Endothelial cell of umbilical vein (primary cell): ENCODE measurements around the gene ACKR3. TPM values are rescaled to one million over a fixed set of nuclear protein-coding genes. Genes with fewer than 3 reads are reported as not detected.

ENCODE experiments used
- BruUV-seq: library from RNA; stranded (reverse); fragments of 400-500 nt; replicated peaks from 2 replicates; lab custom pipeline; 2021; lab: Mats Ljungman, UMichigan
- CTCF ChIA-PET: fragments of 300-600, 350-600 bp; sonication (Branson Sonifier 250); formaldehyde crosslinking; loops from one replicate; lab custom pipeline; 2021; ENCODE audit warnings: antibody characterized with exemption, inconsistent platforms; lab: Charles Lee
- POLR2A ChIA-PET: fragments of 300-600, 350-600 bp; sonication (Branson Sonifier 250); formaldehyde crosslinking; loops from one replicate; lab custom pipeline; 2021; ENCODE audit warnings: antibody characterized with exemption, inconsistent platforms; lab: Charles Lee
- DNase-seq: peaks from one replicate; pipeline ENCODE4 v3.0.0-alpha.2; 2011; ENCODE audit warnings: low read depth, low spot score
- FAIRE-seq: peaks from 2 replicates; lab custom pipeline; 2011; peaks lifted over from hg19 to GRCh38; lab: Jason Lieb, UNC
- H2AFZ ChIP-seq: 2 replicates; pipeline ENCODE4 v1.6.0; 2012; ENCODE audit warnings: low read depth, low read length, control low read depth, inconsistent platforms
- H3K27ac ChIP-seq: 2 replicates; pipeline ENCODE4 v1.5.1; 2011; ENCODE audit warnings: low read depth, mild to moderate bottlenecking, control low read depth, low read length, moderate library complexity; ENCODE audit not compliant: insufficient read depth
- H3K27me3 ChIP-seq, 2 experiments: 2 replicates each; pipeline versions ENCODE4 v1.6.0 to v1.6.1; 2011; ENCODE audit warnings: low read length in 2 of 2, mixed read lengths in 1 of 2; ENCODE audit not compliant: control insufficient read depth in 2 of 2, insufficient read depth in 2 of 2
- H3K36me3 ChIP-seq, 2 experiments: 2 replicates in 1 of 2; 3 replicates in 1 of 2; pipeline ENCODE4 v1.5.1; 2011; ENCODE audit warnings: low read length in 2 of 2, mild to moderate bottlenecking in 1 of 2, moderate library complexity in 1 of 2; ENCODE audit not compliant: control insufficient read depth in 2 of 2, insufficient read depth in 2 of 2; ENCODE audit errors: extremely low read depth in 1 of 2
- H3K4me1 ChIP-seq: 3 replicates; pipeline ENCODE4 v1.5.1; 2011; ENCODE audit warnings: mild to moderate bottlenecking, low read length; ENCODE audit not compliant: control insufficient read depth, insufficient read depth; ENCODE audit errors: extremely low read depth
- H3K4me2 ChIP-seq: 2 replicates; pipeline ENCODE4 v1.6.1; 2011; ENCODE audit warnings: low read length, control low read depth, mixed read lengths; ENCODE audit not compliant: insufficient read depth
- H3K4me3 ChIP-seq, 3 experiments: fragments of 200-600 bp in 1 of 3; sonication (generic), shearing (Covaris generic) in 1 of 3; replicated peaks in 1 of 3; 2 replicates each; pipeline ENCODE4 v1.5.1; 2011 to 2016; ENCODE audit warnings: control low read depth in 3 of 3, low read length in 3 of 3, mild to moderate bottlenecking in 2 of 3, inconsistent platforms in 1 of 3, low read depth in 1 of 3, moderate library complexity in 1 of 3; ENCODE audit not compliant: insufficient read depth in 1 of 3
- H3K79me2 ChIP-seq: 2 replicates; pipeline ENCODE4 v1.6.0; 2012; ENCODE audit warnings: low read length, inconsistent platforms; ENCODE audit not compliant: control insufficient read depth, insufficient read depth
- H3K9ac ChIP-seq: replicated peaks from 2 replicates; pipeline ENCODE3; 2011; ENCODE audit warnings: low read length, control low read depth; ENCODE audit not compliant: insufficient read depth; ENCODE audit errors: extremely low read depth
- H3K9me1 ChIP-seq: replicated peaks from 3 replicates; pipeline ENCODE4 v1.6.0; 2011; ENCODE audit warnings: mild to moderate bottlenecking, low read length; ENCODE audit not compliant: control insufficient read depth, insufficient read depth; ENCODE audit errors: extremely low read depth
- H3K9me3 ChIP-seq: replicated peaks from 2 replicates; pipeline ENCODE4 v1.5.1; 2012; ENCODE audit warnings: low read length, inconsistent platforms; ENCODE audit not compliant: control insufficient read depth, insufficient read depth
- H4K20me1 ChIP-seq: replicated peaks from 2 replicates; pipeline ENCODE3; 2011; ENCODE audit warnings: mild to moderate bottlenecking, low read length; ENCODE audit not compliant: control insufficient read depth, insufficient read depth; ENCODE audit errors: extremely low read depth
- CTCF ChIP-seq, 2 donors: IDR thresholded peaks; 1 replicate in 1 of 2; 2 replicates in 1 of 2; pipeline ENCODE4 v1.5.1; 2011; ENCODE audit warnings: low read length in 2 of 2, mild to moderate bottlenecking in 2 of 2, moderate library complexity in 2 of 2, control low read depth in 1 of 2, inconsistent platforms in 1 of 2, low read depth in 1 of 2; ENCODE audit not compliant: insufficient read depth in 1 of 2; ENCODE audit errors: extremely low read depth in 1 of 2
- EZH2 ChIP-seq: IDR thresholded peaks from 2 replicates; pipeline ENCODE4 v1.6.1; 2012; ENCODE audit warnings: borderline replicate concordance, low read depth, mild to moderate bottlenecking, moderate library complexity, low read length, inconsistent platforms; ENCODE audit not compliant: severe bottlenecking
- FOS ChIP-seq: IDR thresholded peaks from 2 replicates; pipeline ENCODE4 v1.6.1; 2011; ENCODE audit warnings: mild to moderate bottlenecking, low read length, moderate library complexity, borderline replicate concordance; ENCODE audit not compliant: insufficient read depth
- GATA2 ChIP-seq: IDR thresholded peaks from 2 replicates; pipeline ENCODE4 v1.7.0; 2011; ENCODE audit warnings: low read depth, mild to moderate bottlenecking, moderate library complexity, mixed read lengths, low read length; ENCODE audit not compliant: insufficient read length, insufficient read depth
- JUN ChIP-seq: IDR thresholded peaks from 2 replicates; pipeline ENCODE4 v1.6.1; 2011; ENCODE audit warnings: borderline replicate concordance, low read depth; ENCODE audit not compliant: insufficient read length, insufficient read depth
- MAX ChIP-seq: IDR thresholded peaks from 2 replicates; pipeline ENCODE4 v1.6.1; 2011; ENCODE audit not compliant: insufficient read depth, insufficient read length
- MYC ChIP-seq: IDR thresholded peaks from one replicate; pipeline ENCODE4 v1.6.1; 2011; ENCODE audit warnings: mild to moderate bottlenecking, low read depth, low read length
- POLR2A ChIP-seq: IDR thresholded peaks from 2 replicates; pipeline ENCODE4 v1.6.1; 2012; ENCODE audit warnings: low read depth, mild to moderate bottlenecking, control low read depth, low read length
- POLR2AphosphoS5 ChIP-seq: IDR thresholded peaks from 2 replicates; pipeline ENCODE4 v1.6.1; 2012; ENCODE audit warnings: low read depth, mild to moderate bottlenecking, control low read depth, low read length, moderate library complexity; ENCODE audit not compliant: insufficient read depth
- dilution Hi-C: fragments of 300-500 bp; cut with MboI; formaldehyde crosslinking; loops from one replicate; pipeline ENCODE4 v1.15.0; 2019; ENCODE audit warnings: low sequenced_read_pairs; ENCODE audit not compliant: extremely low pct_ligation_motif_present
- intact Hi-C: fragments of 100-400 bp; cut with micrococcal nuclease; formaldehyde crosslinking; loops from one replicate; pipeline ENCODE4 v1.10.0; 2022
- polyA plus RNA-seq, 4 experiments: library from polyadenylated mRNA; depleted of rRNA in 3 of 4; stranded (reverse) in 3 of 4; unstranded in 1 of 4; fragments of >200 nt; gene quantifications; 2 replicates each; pipeline versions ENCODE4 v1.2.1 to v1.2.3, GENCODE V29; 2011 to 2012; ENCODE audit warnings: missing spikeins in 1 of 4
- total RNA-seq: library from RNA; stranded (reverse); gene quantifications from 2 replicates; pipeline ENCODE4 v1.2.3, GENCODE V29; 2021

Gene ACKR3
- total and polyA plus RNA-seq, 2 donors (not counting 3 experiments of a cell fraction or from before 2014, with no cell fraction given): 31.1 to 428 TPM

- POLR2A ChIA-PET: no interaction called here
Observed at GRCh38 chr2:236601316-236602202, 31.9 kb downstream of the ACKR3 start.

More at GRCh38 chr2:236601316-236602202, 31.9 kb downstream of the ACKR3 start:
- Histone ChIP-seq H3K27me3 (peaks cover 2% of the 10 kb centered on the region in 2 experiments), H3K79me2 (no peaks in the 10 kb centered on the region), H3K9ac (no peak overlapping the region), H2AFZ (no peak overlapping the region), H3K27ac (no peak overlapping the region), H3K4me2 (no peak overlapping the region), H3K4me1 (no peaks in the 10 kb centered on the region), H3K9me3 (no peaks in the 10 kb centered on the region), H4K20me1 (no peaks in the 10 kb centered on the region), H3K36me3 (no peaks in the 10 kb centered on the region), H3K9me1 (no peaks in the 10 kb centered on the region), H3K4me3 (no peak overlapping the region)
- FAIRE-seq: no peak
- no TSS peak for BruUV-seq
- intact Hi-C loops: no loop called here
- TF ChIP-seq EZH2: no peak
- TF ChIP-seq GATA2: no peak
- TF ChIP-seq CTCF (IDR thresholded peaks at IDR 0.05; ENCODE audit: extremely low read depth in 1 of 2, insufficient read depth in 1 of 2, low read depth in 1 of 2, low read length in 2 of 2): no peak
- TF ChIP-seq JUN: no peak
- TF ChIP-seq POLR2AphosphoS5: no peak
- no peak for TF ChIP-seq FOS
- TF ChIP-seq POLR2A: no peak
- no peak for TF ChIP-seq MAX
- TF ChIP-seq MYC: no peak
- DNase-seq: no peak
- dilution Hi-C loops: no loop called here
- CTCF ChIA-PET: no interaction called here
